ENCODE results near the gene SCN4A.

DNA sequence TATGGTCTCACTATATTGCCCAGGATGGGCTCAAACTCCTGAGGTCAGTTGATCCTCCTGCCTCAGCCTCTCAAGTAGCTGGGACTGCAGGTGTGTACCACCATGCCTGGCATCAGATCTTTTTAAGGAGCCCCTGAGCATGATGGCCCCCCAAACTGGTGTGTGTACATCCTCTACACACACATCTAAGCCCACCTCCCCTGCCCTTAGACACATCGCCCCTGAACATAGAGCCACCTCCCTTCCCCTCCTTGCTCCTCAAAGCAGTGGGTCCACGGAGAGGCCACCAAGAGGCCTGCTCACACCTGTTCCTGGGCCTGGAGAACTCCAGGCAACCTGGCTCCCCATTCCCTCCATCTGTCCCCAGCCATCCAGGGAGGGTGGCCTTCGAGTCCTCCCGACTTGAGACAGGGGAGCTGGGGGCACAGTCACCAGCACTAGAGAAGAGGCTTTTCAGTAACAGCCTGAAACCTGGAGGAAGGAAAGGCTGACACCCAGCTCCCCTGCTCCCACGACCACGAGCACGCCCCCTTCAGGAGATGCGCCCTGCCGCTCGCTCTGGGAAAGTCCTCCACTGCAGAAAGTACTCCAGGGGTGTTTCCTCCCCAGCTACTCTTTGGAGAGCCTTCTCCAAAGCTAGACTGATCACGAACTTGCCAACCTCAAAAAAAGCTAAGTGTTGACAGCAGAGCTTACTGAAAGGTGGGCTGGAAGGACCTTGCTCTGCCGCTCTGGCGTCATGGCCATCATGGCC is 12.8 kb upstream of the SCN4A start:
- TF ChIP-seq, protein P1, sequence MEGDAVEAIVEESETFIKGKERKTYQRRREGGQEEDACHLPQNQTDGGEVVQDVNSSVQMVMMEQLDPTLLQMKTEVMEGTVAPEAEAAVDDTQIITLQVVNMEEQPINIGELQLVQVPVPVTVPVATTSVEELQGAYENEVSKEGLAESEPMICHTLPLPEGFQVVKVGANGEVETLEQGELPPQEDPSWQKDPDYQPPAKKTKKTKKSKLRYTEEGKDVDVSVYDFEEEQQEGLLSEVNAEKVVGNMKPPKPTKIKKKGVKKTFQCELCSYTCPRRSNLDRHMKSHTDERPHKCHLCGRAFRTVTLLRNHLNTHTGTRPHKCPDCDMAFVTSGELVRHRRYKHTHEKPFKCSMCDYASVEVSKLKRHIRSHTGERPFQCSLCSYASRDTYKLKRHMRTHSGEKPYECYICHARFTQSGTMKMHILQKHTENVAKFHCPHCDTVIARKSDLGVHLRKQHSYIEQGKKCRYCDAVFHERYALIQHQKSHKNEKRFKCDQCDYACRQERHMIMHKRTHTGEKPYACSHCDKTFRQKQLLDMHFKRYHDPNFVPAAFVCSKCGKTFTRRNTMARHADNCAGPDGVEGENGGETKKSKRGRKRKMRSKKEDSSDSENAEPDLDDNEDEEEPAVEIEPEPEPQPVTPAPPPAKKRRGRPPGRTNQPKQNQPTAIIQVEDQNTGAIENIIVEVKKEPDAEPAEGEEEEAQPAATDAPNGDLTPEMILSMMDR (IDR thresholded peaks at IDR 0.05; ENCODE audit: insufficient read depth, low read depth, low read length): no peak
- no peak for TF ChIP-seq EZH2 (IDR thresholded peaks at IDR 0.05; ENCODE audit: insufficient read depth, low read length)

All from astrocyte (in vitro differentiated cells and primary cell).